Transverse colon (tissue), 4 donors: ENCODE data around the gene CERT1.

ENCODE experiments used
- CTCF ChIP-seq, 5 experiments: fragments of 200-600 bp in 3 of 5; fragments of 450-650 bp in 2 of 5; sonication (generic) in 3 of 5; IDR thresholded peaks; 1 replicate in 2 of 5; 2 replicates in 3 of 5; pipeline ENCODE4 v1.5.1; 2016 to 2017; ENCODE audit warnings: antibody characterized with exemption in 5 of 5, inconsistent platforms in 3 of 5, mild to moderate bottlenecking in 2 of 5, moderate library complexity in 1 of 5
- POLR2A ChIP-seq: fragments of 450-650 bp; IDR thresholded peaks from one replicate; pipeline ENCODE4 v1.6.1; 2016; ENCODE audit warnings: antibody characterized with exemption, mild to moderate bottlenecking, moderate library complexity
- POLR2AphosphoS5 ChIP-seq, 3 donors: sonication (generic); formaldehyde crosslinking; IDR thresholded peaks; one replicate each; pipeline ENCODE4 v1.6.1; 2016; ENCODE audit warnings: antibody characterized with exemption in 3 of 3

DNA sequence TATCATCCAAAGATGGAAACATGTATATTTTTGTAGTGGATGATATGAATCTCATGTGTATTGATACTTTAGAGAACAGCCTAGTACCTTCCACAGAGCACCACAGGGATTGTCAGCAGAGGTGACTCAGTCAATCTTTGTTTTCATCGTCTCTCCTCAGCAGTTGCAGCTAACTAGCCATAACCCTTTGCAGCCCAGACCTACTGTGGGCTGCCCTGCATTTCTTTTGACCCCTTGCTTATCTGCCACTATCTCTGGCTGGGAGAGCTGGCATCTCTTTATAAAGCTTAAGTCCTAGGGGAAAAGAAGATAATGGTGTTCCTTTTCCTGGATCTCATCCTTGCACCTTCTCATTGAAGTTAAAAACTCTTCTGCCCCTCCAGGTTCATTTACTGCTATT is 145.7 kb downstream of the CERT1 start:
- no peak for TF ChIP-seq CTCF (IDR thresholded peaks at IDR 0.05)
- TF ChIP-seq POLR2A, result no peak
- no peak for TF ChIP-seq POLR2AphosphoS5 (IDR thresholded peaks at IDR 0.05)
